SK-N-SH treated with all-trans-retinoic acid at 6 μM for 48 hours (cell line): ENCODE measurements around the gene ABO.

Experiments used
- BACH2 ChIP-seq: fragments of 250-450 bp; sonication (Bioruptor Pico); IDR thresholded peaks from 2 replicates; pipeline ENCODE4 v1.9.0; 2021; ENCODE audit warnings: mild to moderate bottlenecking, borderline replicate concordance
- CREB5 ChIP-seq: fragments of 250-450 bp; sonication (Bioruptor Pico); IDR thresholded peaks from 2 replicates; pipeline ENCODE4 v1.5.1; 2020; ENCODE audit warnings: low read depth, mild to moderate bottlenecking, moderate library complexity
- ISL1 ChIP-seq: fragments of 250-450 bp; sonication (Bioruptor Pico); IDR thresholded peaks from 2 replicates; pipeline ENCODE4 v2.1.2; 2022; ENCODE audit warnings: mild to moderate bottlenecking, moderate library complexity
- PATZ1 ChIP-seq: fragments of 250-450 bp; sonication (Bioruptor Pico); IDR thresholded peaks from 2 replicates; pipeline ENCODE4 v1.8.0; 2020; ENCODE audit warnings: mild to moderate bottlenecking, moderate library complexity, borderline replicate concordance
- ZNF8 ChIP-seq: fragments of 450-650 bp; formaldehyde crosslinking; IDR thresholded peaks from 2 replicates; pipeline ENCODE4 v1.5.0; 2020; ENCODE audit warnings: mild to moderate bottlenecking, moderate library complexity

DNA sequence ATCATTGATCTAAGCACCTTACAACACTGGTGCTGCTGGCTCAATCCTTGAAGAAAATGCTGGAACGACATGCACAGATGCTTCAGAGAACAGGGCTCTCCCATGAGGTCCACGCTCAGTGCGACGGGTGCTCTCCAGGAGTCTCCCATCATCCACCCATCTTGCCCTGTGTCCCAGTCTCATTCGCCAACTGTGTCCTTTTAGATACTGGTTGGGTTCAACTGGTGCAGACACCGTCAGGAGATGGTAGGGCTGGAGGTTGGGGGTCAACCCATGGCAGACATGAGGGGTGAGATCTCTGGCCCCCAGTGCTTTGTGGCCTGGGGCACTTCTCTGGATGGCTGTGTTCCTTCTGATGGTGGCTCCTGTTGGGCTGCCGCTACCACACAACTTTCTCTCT, 64.4 kb downstream of the ABO start:
- no peak for TF ChIP-seq ZNF8 (CRISPR knock-in tag)
- TF ChIP-seq CREB5 (CRISPR knock-in tag): no peak
- no peak for TF ChIP-seq PATZ1 (CRISPR knock-in tag)
- TF ChIP-seq ISL1 (CRISPR knock-in tag): no peak
- no peak for TF ChIP-seq BACH2
